CD4-positive, alpha-beta T cell treated with Interleukin-15 for 4 hours (primary cell): Measurements from ENCODE around the gene ZNF598.
"Not testable (repeated sequence)": the region's sequence is repeated elsewhere in the genome, so short reads cannot be mapped to it uniquely, and the experiment has no call there.

Source experiments
- DNase-seq: peaks from one replicate; pipeline ENCODE4 v3.0.0-alpha.2; 2020; ENCODE audit warnings: low spot score

ZNF598 gene

GRCh38 chr16:2040041-2040786 is 30.6 kb upstream of the ZNF598 start:
- no peak for DNase-seq

GRCh38 chr16:2039274-2040031 is 29.8 kb upstream of the ZNF598 start:
- DNase-seq = no peak

GRCh38 chr16:2038382-2039231 is 29.0 kb upstream of the ZNF598 start:
- no peak for DNase-seq

GRCh38 chr16:2037647-2038381 is 28.2 kb upstream of the ZNF598 start:
- DNase-seq = no peak

- no peak for DNase-seq
Measured at GRCh38 chr16:2037115-2037514, 27.5 kb upstream of the ZNF598 start.

GRCh38 chr16:2036200-2036966 is 26.8 kb upstream of the ZNF598 start:
- no peak for DNase-seq

GRCh38 chr16:2035431-2036199 is 26.0 kb upstream of the ZNF598 start:
- DNase-seq = no peak

GRCh38 chr16:2034696-2035430 is 25.2 kb upstream of the ZNF598 start:
- no peak for DNase-seq

- DNase-seq = not testable (repeated sequence)
Measured at GRCh38 chr16:2033909-2034695, 24.5 kb upstream of the ZNF598 start.

GRCh38 chr16:2033057-2033908 is 23.7 kb upstream of the ZNF598 start:
- DNase-seq = no peak

- no peak for DNase-seq
Measured at GRCh38 chr16:2032285-2033056, 22.9 kb upstream of the ZNF598 start.

- no peak for DNase-seq
Measured at GRCh38 chr16:2031081-2031577, 21.5 kb upstream of the ZNF598 start.

- no peak for DNase-seq
Measured at GRCh38 chr16:2030036-2030435, 20.4 kb upstream of the ZNF598 start.

GRCh38 chr16:2029350-2029749 is 19.7 kb upstream of the ZNF598 start:
- DNase-seq = no peak

- no peak for DNase-seq
Measured at GRCh38 chr16:2028620-2029220, 19.1 kb upstream of the ZNF598 start.

- DNase-seq = no peak
Measured at GRCh38 chr16:2028146-2028545, 18.5 kb upstream of the ZNF598 start.
